Stimulated activated CD8-positive, alpha-beta memory T cell treated with anti-CD3 and anti-CD28 coated beads, Interleukin-15, amount 100 ng/mL, for 4 hours (primary cell): Measurements from ENCODE around the gene SHANK1.
"Not testable (repeated sequence)": the region's sequence is repeated elsewhere in the genome, so short reads cannot be mapped to it uniquely, and the experiment has no call there.

Experiments
- DNase-seq, 2 donors: peaks; one replicate each; pipeline ENCODE4 v3.0.0-alpha.2; 2020; ENCODE audit warnings: low read depth in 2 of 2

The SHANK1 gene

GRCh38 chr19:50719566-50719965, at the start of gene SHANK1:
TSS of gene SHANK1 (minus strand) at chr19:50719802. CDS start at chr19:50716919, 2,883 bp downstream.
- DNase-seq: no peak

- no peak for DNase-seq
Observed at GRCh38 chr19:50768277-50768676, 48.7 kb upstream of the SHANK1 start.

- not testable (repeated sequence) for DNase-seq
Observed at GRCh38 chr19:50767263-50767662, 47.7 kb upstream of the SHANK1 start.

- DNase-seq: not testable (repeated sequence)
Observed at GRCh38 chr19:50766746-50767145, 47.1 kb upstream of the SHANK1 start.

- DNase-seq: no peak
Observed at GRCh38 chr19:50764409-50764808, 44.8 kb upstream of the SHANK1 start.

GRCh38 chr19:50763521-50763920, 43.9 kb upstream of the SHANK1 start:
- DNase-seq: not testable (repeated sequence)

GRCh38 chr19:50761501-50761900, 41.9 kb upstream of the SHANK1 start:
- not testable (repeated sequence) for DNase-seq

GRCh38 chr19:50759886-50760285, 40.3 kb upstream of the SHANK1 start:
- DNase-seq: no peak

- DNase-seq: not testable (repeated sequence)
Observed at GRCh38 chr19:50759076-50759475, 39.5 kb upstream of the SHANK1 start.

- DNase-seq: not testable (repeated sequence)
Observed at GRCh38 chr19:50757624-50758023, 38.0 kb upstream of the SHANK1 start.

- DNase-seq: not testable (repeated sequence)
Observed at GRCh38 chr19:50756244-50756643, 36.6 kb upstream of the SHANK1 start.

GRCh38 chr19:50753879-50754278, 34.3 kb upstream of the SHANK1 start:
- no peak for DNase-seq

GRCh38 chr19:50750010-50750409, 30.4 kb upstream of the SHANK1 start:
- DNase-seq: no peak

- DNase-seq: no peak
Observed at GRCh38 chr19:50749490-50749889, 29.9 kb upstream of the SHANK1 start.

- not testable (repeated sequence) for DNase-seq
Observed at GRCh38 chr19:50747141-50747540, 27.5 kb upstream of the SHANK1 start.

- no peak for DNase-seq
Observed at GRCh38 chr19:50745221-50745620, 25.6 kb upstream of the SHANK1 start.

- no peak for DNase-seq
Observed at GRCh38 chr19:50743537-50743936, 23.9 kb upstream of the SHANK1 start.

GRCh38 chr19:50741179-50741933, 21.8 kb upstream of the SHANK1 start:
- no peak for DNase-seq

GRCh38 chr19:50739914-50740426, 20.4 kb upstream of the SHANK1 start:
- no peak for DNase-seq

- DNase-seq: no peak
Observed at GRCh38 chr19:50739132-50739913, 19.7 kb upstream of the SHANK1 start.

GRCh38 chr19:50736338-50736737, 16.7 kb upstream of the SHANK1 start:
- DNase-seq: no peak

GRCh38 chr19:50735869-50736268, 16.3 kb upstream of the SHANK1 start:
- no peak for DNase-seq

- DNase-seq: no peak
Observed at GRCh38 chr19:50729894-50730293, 10.3 kb upstream of the SHANK1 start.
